ENCODE data around the gene BCL2A1. TPM values are rescaled to one million over a fixed set of nuclear protein-coding genes. Genes with fewer than 3 reads are reported as not detected.

BCL2A1 gene
- total RNA-seq, 2 donors from 2014 or later, result 16.5 TPM; not detected in 1

- Histone ChIP-seq H3K4me3 (no peak overlapping the region), H3K4me1 (no peaks in the 10 kb centered on the region), H3K9me3 (no peaks in the 10 kb centered on the region), H3K27me3 (no peaks in the 10 kb centered on the region), H3K27ac (no peak overlapping the region), H3K36me3 (replicated peaks in 1 of 2; ENCODE audit: insufficient read depth in 1 of 2, low read depth in 2 of 2) (no peaks in the 10 kb centered on the region)
- no peak for ATAC-seq
- intact Hi-C loops (cut with DNase I), result no loop called here
- DNase-seq, result no peak
- TF ChIP-seq POLR2A (IDR thresholded peaks at IDR 0.05), result no peak
- no peak for TF ChIP-seq CTCF (IDR thresholded peaks at IDR 0.05)
- 70 to 76% methylated on average over 3 of the region's 3 CpGs for WGBS, 2 donors
Observed at GRCh38 chr15:79994615-79995014, 23.6 kb upstream of the BCL2A1 start.

- no peak for TF ChIP-seq CTCF (IDR thresholded peaks at IDR 0.05)
- no peak for TF ChIP-seq POLR2A (IDR thresholded peaks at IDR 0.05)
- no peak for DNase-seq
- Histone ChIP-seq H3K9me3 (no peaks in the 10 kb centered on the region), H3K4me3 (no peak overlapping the region), H3K27ac (no peak overlapping the region), H3K36me3 (replicated peaks in 1 of 2; ENCODE audit: insufficient read depth in 1 of 2, low read depth in 2 of 2) (no peaks in the 10 kb centered on the region), H3K27me3 (no peaks in the 10 kb centered on the region), H3K4me1 (no peaks in the 10 kb centered on the region)
- WGBS, 2 donors, result 57 to 60% methylated on average over 4 of the region's 4 CpGs
- intact Hi-C loops (cut with DNase I), result no loop called here
- ATAC-seq, result no peak
Observed at GRCh38 chr15:79991826-79992225, 20.8 kb upstream of the BCL2A1 start.

GRCh38 chr15:79990997-79991334 lies 20.0 kb upstream of the BCL2A1 start:
- intact Hi-C loops (cut with DNase I), result no loop called here
- TF ChIP-seq POLR2A (IDR thresholded peaks at IDR 0.05), result no peak
- TF ChIP-seq CTCF (IDR thresholded peaks at IDR 0.05), result no peak
- no peaks in the 10 kb centered on the region for H3K9me3 ChIP-seq
- H3K27ac ChIP-seq, result no peak overlapping the region
- no peaks in the 10 kb centered on the region for H3K27me3 ChIP-seq
- H3K4me1 ChIP-seq, result no peaks in the 10 kb centered on the region
- H3K36me3 ChIP-seq (replicated peaks in 1 of 2; ENCODE audit: insufficient read depth in 1 of 2, low read depth in 2 of 2), result no peaks in the 10 kb centered on the region
- no peak for ATAC-seq
- 85 to 91% methylated on average over 7 to 8 of the region's 8 CpGs for WGBS, 2 donors
- no peak overlapping the region for H3K4me3 ChIP-seq
- DNase-seq, result no peak

- intact Hi-C loops (cut with DNase I), result no loop called here
Observed at GRCh38 chr15:79990280-79990996, 19.4 kb upstream of the BCL2A1 start.

More at GRCh38 chr15:79990280-79990996, 19.4 kb upstream of the BCL2A1 start:
- Histone ChIP-seq H3K27ac (no peak overlapping the region), H3K4me1 (no peaks in the 10 kb centered on the region), H3K9me3 (no peaks in the 10 kb centered on the region), H3K4me3 (no peak overlapping the region), H3K27me3 (no peaks in the 10 kb centered on the region), H3K36me3 (replicated peaks in 1 of 2; ENCODE audit: insufficient read depth in 1 of 2, low read depth in 2 of 2) (no peaks in the 10 kb centered on the region)
- WGBS, 2 donors, result 71 to 73% methylated on average over 6 to 8 of the region's 8 CpGs
- DNase-seq, result no peak
- ATAC-seq, result no peak
- no peak for TF ChIP-seq POLR2A (IDR thresholded peaks at IDR 0.05)
- no peak for TF ChIP-seq CTCF (IDR thresholded peaks at IDR 0.05)
